ENCODE data around the gene PLEKHG4B. TPM values are rescaled to one million over a fixed set of nuclear protein-coding genes. Genes with fewer than 3 reads are reported as not detected.

Gene PLEKHG4B
- polyA plus RNA-seq, 1 of the 3 experiments (the other 2 are of a cell fraction) = 0.18 TPM

GRCh38 chr5:189976-190365, 98.0 kb downstream of the PLEKHG4B start:
- H4K20me1 ChIP-seq (ENCODE audit: insufficient read depth) = no peaks in the 10 kb centered on the region
- H3K4me3 ChIP-seq (ENCODE audit: low read depth in 2 of 2, low read length in 1 of 2) = no peak overlapping the region
- H3K4me1 ChIP-seq (ENCODE audit: control insufficient read depth in 1 of 2, insufficient read depth in 2 of 2, low read depth in 1 of 2, low read length in 1 of 2) = peaks cover 0 to 16% of the 10 kb centered on the region in 2 experiments; a peak in 1 of 4 replicates
- DNase-seq = no peak
- H2AFZ ChIP-seq (ENCODE audit: low read depth) = no peak overlapping the region
- no peaks in the 10 kb centered on the region for H3F3A ChIP-seq (replicated peaks; ENCODE audit: insufficient read depth)
- no peaks in the 10 kb centered on the region for H3K9me3 ChIP-seq
- no peak overlapping the region for H3K4me2 ChIP-seq
- no peaks in the 10 kb centered on the region for H3K9me2 ChIP-seq
- no peaks in the 10 kb centered on the region for H3K36me3 ChIP-seq (replicated peaks in 1 of 2; ENCODE audit: control insufficient read depth in 1 of 2, insufficient read depth in 2 of 2, low read length in 1 of 2)
- no peak overlapping the region for H3K27ac ChIP-seq (ENCODE audit: low read depth in 2 of 2, low read length in 1 of 2)
- TF ChIP-seq SIN3A (IDR thresholded peaks at IDR 0.05; ENCODE audit: borderline replicate concordance, low read depth, low read length) = no peak
- TF ChIP-seq FOXJ3 (CRISPR knock-in tag; IDR thresholded peaks at IDR 0.05) = no peak
- no peak overlapping the region for H3K9ac ChIP-seq
- CTCF ChIA-PET = interaction anchor here (0.7 kb wide), 1 partner anchor 241 kb away, joined by 3 read pairs; no protein-coding TSS in a partner anchor
- H3K79me2 ChIP-seq (ENCODE audit: insufficient read depth) = no peaks in the 10 kb centered on the region
- WGBS (ENCODE audit: low lambda C conversion rate) = 76% methylated on average over 9 of the region's 11 CpGs
- no peaks in the 10 kb centered on the region for H3K27me3 ChIP-seq (ENCODE audit: insufficient read depth)
- POLR2A ChIA-PET = no interaction called here

- ChIA-PET CTCF (interaction anchor here (0.7 kb wide), 1 partner anchor 241 kb away, joined by 3 read pairs; no protein-coding TSS in a partner anchor), POLR2A (no interaction called here)
- H3K27me3 ChIP-seq (ENCODE audit: insufficient read depth) = no peaks in the 10 kb centered on the region
- H4K20me1 ChIP-seq (ENCODE audit: insufficient read depth) = no peaks in the 10 kb centered on the region
- peaks cover 0 to 12% of the 10 kb centered on the region in 2 experiments; a peak in 1 of 4 replicates for H3K4me1 ChIP-seq (ENCODE audit: control insufficient read depth in 1 of 2, insufficient read depth in 2 of 2, low read depth in 1 of 2, low read length in 1 of 2)
- WGBS (ENCODE audit: low lambda C conversion rate) = 70% methylated on average over 15 of the region's 16 CpGs
- H2AFZ ChIP-seq (ENCODE audit: low read depth) = no peak overlapping the region
- H3K79me2 ChIP-seq (ENCODE audit: insufficient read depth) = no peaks in the 10 kb centered on the region
- H3K36me3 ChIP-seq (replicated peaks in 1 of 2; ENCODE audit: control insufficient read depth in 1 of 2, insufficient read depth in 2 of 2, low read length in 1 of 2) = no peaks in the 10 kb centered on the region
- no peaks in the 10 kb centered on the region for H3K9me3 ChIP-seq
- H3F3A ChIP-seq (replicated peaks; ENCODE audit: insufficient read depth) = no peaks in the 10 kb centered on the region
- no peaks in the 10 kb centered on the region for H3K9me2 ChIP-seq
- no peak for DNase-seq
- TF ChIP-seq MXI1 (IDR thresholded peaks at IDR 0.05; ENCODE audit: low read depth, low read length) = no peak
- no peak for TF ChIP-seq RXRA (IDR thresholded peaks at IDR 0.05; ENCODE audit: borderline replicate concordance, low read depth)
- TF ChIP-seq REST (IDR thresholded peaks at IDR 0.05; ENCODE audit: low read depth, low read length) = no peak
- TF ChIP-seq SIN3A (IDR thresholded peaks at IDR 0.05; ENCODE audit: borderline replicate concordance, low read depth, low read length) = no peak
- no peak for TF ChIP-seq CTCF (IDR thresholded peaks at IDR 0.05)
- TF ChIP-seq IRF3 (IDR thresholded peaks at IDR 0.05; ENCODE audit: low read depth, low read length) = no peak
- no peak overlapping the region for H3K4me2 ChIP-seq
- no peak overlapping the region for H3K4me3 ChIP-seq (ENCODE audit: low read depth in 2 of 2, low read length in 1 of 2)
- H3K9ac ChIP-seq = no peak overlapping the region
- H3K27ac ChIP-seq (ENCODE audit: low read depth in 2 of 2, low read length in 1 of 2) = no peak overlapping the region
These were observed 98.5 kb downstream of the PLEKHG4B start for GRCh38 chr5:190366-191035.

All from SK-N-SH (cell line).